Measurements from ENCODE around the gene LAMP5.

DNA sequence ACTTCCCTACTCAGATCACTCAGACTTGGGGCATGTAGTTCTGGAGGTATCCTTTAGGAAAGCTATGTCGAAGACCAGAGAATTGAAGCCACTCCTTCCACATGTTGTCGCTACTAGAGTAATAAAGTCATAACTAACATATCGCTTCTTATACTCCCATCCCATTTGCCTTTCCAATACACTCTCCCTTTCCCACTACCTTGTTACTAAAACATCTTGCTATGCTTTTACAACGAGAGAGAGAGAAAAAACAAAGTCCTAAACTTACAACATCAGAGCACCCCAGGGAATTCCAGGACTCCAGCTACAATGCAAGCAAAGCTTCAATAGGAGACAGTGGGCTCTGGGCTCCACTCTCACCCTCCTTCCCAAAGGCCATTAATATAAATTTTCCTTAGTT, 5.1 kb upstream of the LAMP5 start:
- TF ChIP-seq, protein P1, sequence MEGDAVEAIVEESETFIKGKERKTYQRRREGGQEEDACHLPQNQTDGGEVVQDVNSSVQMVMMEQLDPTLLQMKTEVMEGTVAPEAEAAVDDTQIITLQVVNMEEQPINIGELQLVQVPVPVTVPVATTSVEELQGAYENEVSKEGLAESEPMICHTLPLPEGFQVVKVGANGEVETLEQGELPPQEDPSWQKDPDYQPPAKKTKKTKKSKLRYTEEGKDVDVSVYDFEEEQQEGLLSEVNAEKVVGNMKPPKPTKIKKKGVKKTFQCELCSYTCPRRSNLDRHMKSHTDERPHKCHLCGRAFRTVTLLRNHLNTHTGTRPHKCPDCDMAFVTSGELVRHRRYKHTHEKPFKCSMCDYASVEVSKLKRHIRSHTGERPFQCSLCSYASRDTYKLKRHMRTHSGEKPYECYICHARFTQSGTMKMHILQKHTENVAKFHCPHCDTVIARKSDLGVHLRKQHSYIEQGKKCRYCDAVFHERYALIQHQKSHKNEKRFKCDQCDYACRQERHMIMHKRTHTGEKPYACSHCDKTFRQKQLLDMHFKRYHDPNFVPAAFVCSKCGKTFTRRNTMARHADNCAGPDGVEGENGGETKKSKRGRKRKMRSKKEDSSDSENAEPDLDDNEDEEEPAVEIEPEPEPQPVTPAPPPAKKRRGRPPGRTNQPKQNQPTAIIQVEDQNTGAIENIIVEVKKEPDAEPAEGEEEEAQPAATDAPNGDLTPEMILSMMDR (IDR thresholded peaks at IDR 0.05; ENCODE audit: low read depth, low read length): no peak
- TF ChIP-seq EZH2phosphoT487 (IDR thresholded peaks at IDR 0.05; ENCODE audit: low read depth): no peak

Measured in OCI-LY3 (cell line).